GM19240 (cell line): ENCODE results near the gene ITM2B.

Experiments used
- DNase-seq: peaks from one replicate; pipeline ENCODE4 v3.0.0; 2011; ENCODE audit warnings: low spot score; ENCODE audit not compliant: insufficient read length

ITM2B gene

DNA sequence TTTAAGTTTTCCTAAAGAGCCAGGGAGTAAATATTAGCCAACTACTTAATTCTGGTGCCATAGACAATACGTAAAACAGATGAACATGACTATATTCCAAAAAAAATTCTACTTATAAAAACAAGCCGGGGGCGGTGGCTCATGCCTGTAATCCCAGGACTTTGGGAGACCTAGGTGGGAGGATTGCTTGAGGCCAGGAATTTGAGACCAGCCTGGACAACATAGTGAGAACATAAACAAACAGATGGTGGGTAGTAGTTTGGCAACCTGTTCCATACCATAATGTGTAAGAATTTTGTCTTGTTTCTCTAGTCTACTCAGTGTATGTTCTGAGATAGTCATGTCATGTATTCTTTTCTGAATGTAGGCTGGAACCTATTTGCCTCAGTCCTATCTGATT, 25.4 kb downstream of the ITM2B start:
- DNase-seq, result no peak

DNA sequence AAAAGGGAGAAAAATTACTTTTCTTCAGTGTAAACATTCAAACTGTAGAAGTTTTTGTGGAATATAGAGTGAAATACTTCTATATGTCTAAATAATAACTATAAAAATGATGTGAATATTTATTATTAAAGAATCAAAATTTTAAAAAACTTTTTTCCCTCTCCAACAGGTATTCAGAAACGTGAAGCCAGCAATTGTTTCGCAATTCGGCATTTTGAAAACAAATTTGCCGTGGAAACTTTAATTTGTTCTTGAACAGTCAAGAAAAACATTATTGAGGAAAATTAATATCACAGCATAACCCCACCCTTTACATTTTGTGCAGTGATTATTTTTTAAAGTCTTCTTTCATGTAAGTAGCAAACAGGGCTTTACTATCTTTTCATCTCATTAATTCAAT, 28.0 kb downstream of the ITM2B start:
- DNase-seq, result no peak

DNA sequence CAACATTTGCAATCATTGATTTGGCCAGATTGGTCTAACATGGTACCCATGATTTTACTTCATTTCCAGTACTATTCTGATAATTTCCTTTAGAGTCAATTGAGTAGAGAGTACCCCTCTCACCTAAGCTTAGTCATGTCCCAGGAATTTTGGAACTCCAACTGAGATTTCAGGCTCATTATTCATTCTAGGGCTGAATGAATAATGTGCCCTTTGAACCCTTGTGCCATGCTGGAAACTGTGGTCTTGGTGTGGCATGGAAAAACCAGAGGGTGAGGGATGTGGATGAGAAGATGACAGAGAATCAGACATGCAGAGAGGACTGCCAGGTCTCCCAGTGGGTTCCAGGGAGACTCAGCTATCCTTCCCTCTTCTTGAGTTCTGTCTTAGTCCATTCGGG, 30.2 kb downstream of the ITM2B start:
- DNase-seq, result no peak

DNA sequence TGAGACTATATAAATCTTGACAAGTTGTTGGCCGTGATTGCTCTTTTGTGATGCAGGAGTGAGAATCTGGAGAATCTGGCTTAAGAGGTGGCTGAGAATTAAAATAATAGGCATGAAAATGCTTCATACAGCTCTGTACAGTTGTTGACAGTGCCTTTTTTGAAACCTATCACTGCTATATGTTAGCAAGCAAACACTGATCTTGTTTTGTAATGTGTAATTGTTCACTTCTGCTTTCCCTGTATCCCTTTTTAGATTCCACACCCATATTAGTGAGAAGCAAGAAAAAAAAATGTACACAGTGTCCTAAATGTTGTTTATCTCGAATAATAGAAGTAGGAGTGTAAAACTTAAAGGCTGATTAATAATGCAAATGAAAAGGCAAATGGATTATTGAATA, 31.1 kb downstream of the ITM2B start:
- no peak for DNase-seq

DNA sequence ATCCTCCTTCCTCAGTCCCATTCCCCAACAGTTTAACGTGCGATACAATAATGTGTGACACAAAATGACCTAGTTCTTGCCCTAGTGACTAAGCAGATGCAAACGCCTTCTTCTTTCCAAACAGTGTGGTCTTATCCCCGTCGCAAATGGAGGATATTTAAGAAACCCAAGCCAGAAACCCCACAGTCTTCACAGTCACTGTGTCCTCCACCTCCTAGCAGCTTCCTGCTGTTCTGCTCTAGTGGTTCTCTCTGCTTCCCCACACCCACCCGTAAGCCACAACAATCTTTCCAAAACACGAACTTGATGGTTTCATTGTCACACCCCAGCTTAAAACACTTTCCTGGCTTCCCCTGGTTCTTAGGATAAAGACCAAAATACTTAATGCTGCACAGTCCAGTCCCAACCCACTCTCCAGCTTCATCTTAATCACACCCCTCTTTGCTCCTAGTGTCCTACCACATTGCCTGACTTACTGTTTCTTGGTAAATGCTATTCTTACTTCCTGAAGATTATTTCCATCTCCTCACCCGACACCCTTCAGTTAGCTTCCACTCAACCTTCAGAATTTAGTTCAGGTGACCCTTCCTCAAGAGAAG, 32.3 kb downstream of the ITM2B start:
- no peak for DNase-seq

DNA sequence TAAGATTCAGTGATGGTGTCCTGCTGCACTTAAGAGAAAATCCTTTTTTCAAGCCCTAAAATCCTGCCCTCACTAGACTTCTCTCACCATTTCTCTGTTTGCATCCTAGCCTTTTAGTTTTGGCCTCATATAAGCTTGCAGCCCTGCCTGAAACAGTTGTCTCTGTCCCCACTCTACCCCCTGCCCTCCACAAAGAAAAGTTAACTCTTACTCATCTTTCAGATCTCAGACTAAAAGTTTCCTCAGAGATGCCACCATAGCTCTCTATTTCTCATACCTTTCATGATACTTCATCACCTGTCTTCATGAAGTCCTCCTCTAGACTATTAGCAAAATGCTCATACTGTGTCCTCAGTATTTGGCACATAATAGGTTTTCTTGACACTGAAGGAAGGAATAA, 33.1 kb downstream of the ITM2B start:
- no peak for DNase-seq

DNA sequence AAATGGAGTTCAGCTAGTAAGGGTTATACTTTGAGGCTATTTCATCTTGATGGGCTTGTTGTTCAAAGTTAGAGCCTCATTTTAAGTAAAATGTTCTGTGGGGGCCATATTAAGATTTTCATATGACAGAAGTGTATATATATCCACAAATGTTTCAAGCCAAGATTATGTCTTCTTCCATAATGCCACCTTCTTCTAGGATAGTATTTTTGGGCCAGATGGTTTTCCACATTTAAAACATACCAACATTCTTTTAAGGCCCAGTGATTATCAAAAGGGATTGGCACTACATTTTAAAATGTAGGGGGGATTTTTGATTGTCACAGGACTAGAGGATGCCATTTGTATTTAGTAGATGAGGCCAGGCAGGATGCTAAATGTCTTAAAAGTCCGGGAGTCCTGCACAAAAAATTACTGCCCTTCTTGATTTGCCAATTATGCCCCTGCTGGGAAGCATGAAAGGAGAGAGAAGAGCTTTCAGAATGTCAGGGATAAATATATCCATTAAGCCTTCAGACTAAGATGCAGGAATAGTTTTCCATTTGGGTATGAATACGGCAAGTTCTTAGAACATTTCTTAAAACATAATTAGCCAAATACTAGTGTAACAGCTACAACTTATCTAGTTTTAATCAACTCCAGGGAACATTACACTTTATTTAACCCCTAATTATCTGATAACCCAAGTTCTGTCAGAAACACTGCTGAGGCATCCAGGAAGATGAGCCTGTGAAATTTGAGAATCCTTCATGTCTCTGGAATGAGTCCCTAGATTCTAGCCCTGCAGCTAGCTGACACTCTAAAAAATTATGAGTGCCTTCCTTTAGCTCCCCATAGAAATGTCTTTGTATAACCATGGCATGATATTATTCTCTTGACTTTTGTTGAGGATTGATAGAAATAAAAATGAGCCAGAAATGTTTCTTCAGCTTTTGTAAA, 34.0 kb downstream of the ITM2B start:
- no peak for DNase-seq

DNA sequence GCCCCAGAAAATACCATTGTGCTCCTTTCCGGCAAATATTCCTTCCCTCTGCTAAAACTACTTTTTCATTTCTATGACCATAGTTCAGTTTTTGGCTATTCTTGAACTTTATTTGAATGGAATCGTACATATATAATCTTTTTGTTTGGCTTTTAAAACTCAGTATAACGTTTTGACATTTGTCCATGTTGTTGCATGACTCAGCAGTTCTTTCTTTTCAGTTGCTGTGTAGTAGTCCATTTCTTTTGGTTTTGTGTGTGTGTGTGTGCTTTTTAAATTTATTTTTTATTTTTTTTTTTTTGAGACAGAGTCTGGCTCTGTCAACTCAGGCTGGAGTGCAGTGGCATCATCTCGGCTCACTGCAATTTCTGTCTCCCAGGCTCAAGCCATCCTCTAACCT, 35.0 kb downstream of the ITM2B start:
- no peak for DNase-seq

DNA sequence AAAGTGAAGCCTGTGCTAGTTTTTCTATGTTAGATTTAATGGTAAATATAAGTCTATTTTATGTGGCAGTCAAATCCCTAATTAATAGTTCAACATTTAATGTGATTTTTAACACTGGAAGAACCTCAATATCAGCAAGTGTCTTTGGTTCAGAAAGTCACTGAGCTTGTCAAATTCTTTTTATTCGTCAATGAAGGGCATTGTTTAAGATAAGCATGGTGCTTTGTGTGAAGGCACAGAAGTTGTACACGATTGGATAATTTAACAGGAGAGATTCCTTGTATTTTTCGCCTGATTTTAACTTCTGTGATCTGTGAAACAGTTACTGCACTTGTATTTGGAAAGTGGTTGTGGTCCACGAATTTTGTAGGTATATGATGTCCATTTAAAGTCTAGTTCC, 40.3 kb downstream of the ITM2B start:
- no peak for DNase-seq

DNA sequence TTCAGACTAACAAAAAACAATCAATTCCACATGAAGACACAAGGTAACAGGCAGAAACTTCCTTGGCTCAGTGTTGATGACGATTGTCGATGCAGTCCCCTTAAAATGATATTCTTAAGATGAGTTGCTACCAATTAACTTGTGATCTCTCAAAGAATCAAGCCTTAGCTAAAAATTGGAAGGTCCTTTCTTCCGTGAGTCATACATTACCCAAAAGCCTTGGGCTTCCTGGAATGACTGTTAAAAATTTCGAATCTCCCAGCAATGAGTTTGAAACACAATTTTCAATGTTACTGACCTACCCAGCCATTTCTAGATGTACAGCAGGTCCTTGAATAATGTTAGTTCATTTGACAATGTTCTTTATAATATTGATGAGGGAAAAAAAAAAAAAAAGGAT, 42.5 kb downstream of the ITM2B start:
- DNase-seq, result no peak

DNA sequence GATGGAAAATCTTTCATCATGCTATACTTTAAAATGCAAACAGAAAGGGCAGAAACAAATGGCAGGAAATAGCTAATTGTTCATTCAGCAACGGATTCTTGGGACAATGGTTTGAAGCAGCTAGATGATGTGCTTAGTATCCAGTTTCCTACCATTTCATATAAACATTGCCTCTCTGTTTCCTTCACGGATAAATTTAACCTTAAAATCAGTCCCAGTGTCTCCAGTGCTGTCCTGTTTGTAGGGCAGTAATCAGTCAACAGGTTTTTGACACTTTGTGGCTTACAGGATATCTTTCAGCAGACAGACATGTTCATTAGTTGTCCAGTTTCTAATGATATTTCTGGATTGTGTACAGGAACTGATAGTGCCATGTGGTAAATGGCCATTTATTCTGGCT, 45.8 kb downstream of the ITM2B start:
- DNase-seq, result no peak

DNA sequence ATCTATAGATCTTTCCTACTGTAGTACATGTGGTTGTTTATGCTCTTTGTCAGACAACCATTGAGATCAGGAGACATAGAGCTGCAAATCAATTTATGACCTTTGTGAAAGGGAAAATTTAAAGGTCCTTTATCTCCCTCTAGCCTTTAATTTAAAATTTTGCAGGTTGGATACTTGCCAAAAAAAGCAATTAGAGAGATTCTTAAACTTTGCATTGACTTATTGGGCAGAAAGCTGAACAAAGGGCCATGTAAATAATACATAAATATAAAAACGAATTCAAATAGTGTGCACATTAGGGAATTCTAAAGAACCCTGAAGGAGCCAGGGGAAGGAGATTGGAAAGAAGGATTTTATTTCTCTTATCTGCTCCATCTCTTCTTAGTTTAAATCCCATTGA, 48.5 kb downstream of the ITM2B start:
- no peak for DNase-seq

DNA sequence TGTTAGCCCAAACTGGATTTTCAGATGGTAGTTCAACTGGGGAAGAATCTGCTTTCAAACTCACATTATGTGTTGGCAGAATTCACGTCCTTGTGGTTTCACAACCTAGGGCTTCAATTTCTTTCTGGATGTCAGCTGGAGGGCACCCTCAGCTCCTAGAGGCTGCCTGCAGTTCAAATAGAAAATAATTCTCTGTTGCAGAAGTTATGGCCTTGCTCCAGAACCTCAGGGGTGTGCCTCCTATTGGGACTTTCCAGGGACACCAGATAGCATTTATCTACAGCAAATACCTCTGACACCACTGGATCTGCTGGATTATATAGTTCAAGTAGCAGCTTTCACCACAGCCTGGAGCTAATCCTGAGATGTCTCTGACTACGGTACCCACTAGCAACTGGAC, 58.7 kb downstream of the ITM2B start:
- no peak for DNase-seq

DNA sequence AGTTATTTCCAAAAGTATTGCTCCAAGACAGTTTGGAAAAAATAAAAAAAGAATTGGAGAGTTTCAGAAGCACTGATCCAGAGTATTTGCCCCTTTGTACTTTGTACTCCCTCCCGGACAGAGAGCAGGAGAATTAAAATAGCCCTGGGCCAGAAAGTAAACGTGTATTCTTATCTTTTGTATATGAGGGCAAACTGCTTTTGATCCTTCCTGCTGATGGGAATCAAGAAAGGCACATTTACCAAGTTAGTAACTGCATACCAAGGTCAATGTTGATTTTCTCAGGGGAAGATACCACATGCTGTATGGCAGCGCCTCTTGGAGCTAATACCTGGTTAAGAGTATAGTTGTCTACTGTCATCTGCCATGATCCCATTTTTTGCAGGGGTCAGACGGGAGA, 59.6 kb downstream of the ITM2B start:
- no peak for DNase-seq

DNA sequence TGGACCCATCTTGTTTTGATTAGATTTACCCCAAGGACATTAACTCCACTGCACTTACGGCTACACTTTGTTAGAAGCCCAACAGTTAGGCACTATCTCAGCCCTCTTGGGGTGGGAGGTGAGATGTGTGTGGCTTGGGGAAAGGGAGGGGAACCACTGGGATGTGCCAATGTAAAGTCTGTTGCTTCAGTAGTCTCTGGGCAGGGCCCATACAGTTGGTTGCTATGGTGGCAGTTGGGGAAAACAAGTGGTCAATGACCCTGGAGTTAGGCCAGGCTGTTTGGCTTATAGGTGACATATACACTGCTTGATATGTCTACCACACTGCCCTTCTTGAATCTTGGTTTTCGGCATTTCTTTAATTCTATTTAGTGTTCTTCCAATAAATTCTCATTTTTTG, 61.6 kb downstream of the ITM2B start:
- DNase-seq, result no peak

DNA sequence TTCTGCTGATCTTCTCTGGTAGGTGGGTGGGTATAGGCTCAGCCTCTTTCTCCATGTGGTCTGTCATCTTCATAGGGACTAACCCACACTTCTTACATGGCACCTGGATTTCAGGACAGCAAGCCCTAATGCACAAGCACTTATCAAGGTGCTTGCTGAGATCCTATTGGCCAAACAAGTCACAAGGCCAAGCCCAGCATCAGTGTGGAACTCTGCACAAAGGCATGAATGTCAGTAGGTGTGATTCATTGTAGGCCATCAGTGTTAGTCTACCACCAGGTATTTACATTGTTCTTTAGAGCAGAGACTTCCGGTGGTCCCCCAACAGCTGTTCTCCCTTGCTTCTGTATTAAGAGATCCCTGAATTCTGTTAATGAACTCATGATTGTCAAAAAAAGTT, 62.3 kb downstream of the ITM2B start:
- DNase-seq, result no peak

DNA sequence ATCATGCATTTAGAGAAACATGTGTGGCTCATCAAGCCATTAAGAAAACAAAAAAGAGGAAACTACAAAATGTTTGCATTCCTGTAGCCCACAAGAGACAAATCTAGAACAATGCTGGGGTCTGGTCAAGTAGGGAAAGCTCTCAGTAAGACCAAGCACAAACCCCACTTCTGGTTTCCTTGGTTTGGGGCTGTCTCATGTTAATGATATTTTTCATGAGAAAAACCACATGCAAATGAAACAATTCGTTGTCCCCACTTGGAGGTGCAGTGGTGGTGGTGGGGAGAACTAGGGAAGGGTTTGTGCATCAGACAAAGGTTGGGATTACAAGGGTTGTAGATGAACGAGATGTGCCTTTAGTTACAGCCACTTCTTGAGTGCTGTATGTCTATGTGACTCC, 63.5 kb downstream of the ITM2B start:
- DNase-seq, result no peak

DNA sequence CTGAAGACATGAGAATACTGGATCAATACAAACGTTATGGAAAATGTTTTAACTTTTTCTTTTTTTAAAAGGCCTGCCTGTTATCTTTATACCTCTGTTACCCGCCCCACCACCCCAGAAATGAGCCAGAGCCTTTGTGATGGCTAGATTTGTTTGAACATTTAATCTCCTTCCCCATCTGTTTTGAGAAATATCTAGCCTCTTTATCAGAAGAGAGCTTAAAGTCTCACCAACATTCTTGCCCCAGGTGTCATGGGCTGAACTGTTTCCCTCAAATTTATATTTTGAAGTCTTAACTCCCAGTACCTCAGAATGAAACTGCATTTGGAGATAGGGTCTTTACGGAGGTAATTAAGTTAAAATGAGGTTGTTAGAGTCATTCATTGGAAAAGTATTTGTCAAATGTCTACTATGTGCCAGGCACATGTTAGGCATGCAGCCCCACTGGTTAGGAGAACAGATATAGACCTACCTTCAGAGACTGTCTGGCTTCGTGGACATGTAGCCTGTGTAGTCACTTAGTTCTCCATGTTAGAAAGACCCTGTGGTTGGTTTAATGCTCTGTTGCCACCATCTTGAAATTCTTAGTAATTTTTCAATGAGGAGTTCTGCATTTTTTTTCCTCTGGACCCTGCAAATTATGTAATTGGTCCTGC, 64.3 kb downstream of the ITM2B start:
- no peak for DNase-seq

DNA sequence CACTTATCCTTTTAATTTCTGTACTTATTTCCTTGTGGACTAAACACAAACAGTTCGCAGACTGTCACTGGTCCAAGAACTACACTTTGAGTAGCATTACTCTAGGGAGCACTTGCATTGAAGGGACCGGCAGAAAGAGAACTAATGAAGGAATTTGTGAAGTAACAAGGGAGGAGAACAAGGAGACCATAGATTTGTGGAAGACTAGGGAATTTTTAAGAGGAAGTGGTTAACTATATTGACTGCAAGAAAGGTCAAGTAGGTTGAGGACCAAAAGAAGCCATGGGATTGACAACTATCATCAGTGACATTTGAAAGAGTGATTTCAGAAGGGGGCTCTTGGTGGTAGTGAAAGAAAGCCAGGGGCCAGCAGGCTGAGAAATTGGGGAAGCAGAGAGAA, 66.6 kb downstream of the ITM2B start:
- DNase-seq, result no peak

DNA sequence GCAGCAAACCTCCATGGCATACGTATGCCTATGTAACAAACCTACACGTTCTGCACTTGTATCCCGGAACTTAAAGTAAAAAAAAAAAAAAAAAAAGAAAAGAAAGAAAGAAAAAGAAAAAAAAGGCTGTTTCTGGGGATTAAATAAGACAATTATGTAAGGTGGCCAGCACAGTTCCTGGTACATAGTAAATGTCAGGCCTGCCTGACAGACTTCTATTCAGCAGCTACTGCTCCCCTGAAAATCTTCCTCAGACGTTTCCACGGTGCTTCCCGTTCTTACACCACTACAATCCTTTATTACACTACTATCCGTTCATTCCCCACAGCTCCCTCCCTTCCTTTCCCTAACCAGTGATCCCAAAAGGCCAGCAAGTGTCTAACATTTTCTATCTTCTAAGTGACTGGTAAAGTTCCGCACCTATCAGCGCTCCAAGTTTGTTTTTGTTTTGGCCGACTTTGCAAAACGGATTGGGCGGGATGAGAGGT, 69.9 kb downstream of the ITM2B start:
- no peak for DNase-seq

DNA sequence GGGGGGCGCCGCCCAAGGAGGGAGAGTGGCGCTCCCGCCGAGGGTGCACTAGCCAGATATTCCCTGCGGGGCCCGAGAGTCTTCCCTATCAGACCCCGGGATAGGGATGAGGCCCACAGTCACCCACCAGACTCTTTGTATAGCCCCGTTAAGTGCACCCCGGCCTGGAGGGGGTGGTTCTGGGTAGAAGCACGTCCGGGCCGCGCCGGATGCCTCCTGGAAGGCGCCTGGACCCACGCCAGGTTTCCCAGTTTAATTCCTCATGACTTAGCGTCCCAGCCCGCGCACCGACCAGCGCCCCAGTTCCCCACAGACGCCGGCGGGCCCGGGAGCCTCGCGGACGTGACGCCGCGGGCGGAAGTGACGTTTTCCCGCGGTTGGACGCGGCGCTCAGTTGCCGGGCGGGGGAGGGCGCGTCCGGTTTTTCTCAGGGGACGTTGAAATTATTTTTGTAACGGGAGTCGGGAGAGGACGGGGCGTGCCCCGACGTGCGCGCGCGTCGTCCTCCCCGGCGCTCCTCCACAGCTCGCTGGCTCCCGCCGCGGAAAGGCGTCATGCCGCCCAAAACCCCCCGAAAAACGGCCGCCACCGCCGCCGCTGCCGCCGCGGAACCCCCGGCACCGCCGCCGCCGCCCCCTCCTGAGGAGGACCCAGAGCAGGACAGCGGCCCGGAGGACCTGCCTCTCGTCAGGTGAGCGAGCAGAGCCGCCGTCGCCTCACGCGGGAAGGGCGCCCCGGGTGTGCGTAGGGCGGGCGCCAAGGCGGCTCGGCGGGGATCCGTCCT, 70.5 kb downstream of the ITM2B start, which contains the start of gene RB1:
Gene RB1, plus strand, starts transcription at position 393 of the 784 bp plus-strand sequence. Its CDS starts 162 bp downstream, at position 555.
- peak; percentile 63 for DNase-seq
